Daoy (cell line): Measurements from ENCODE around the gene IFT122. TPM values are rescaled to one million over a fixed set of nuclear protein-coding genes. Genes with fewer than 3 reads are reported as not detected.
"Not testable (repeated sequence)": the region's sequence is repeated elsewhere in the genome, so short reads cannot be mapped to it uniquely, and the experiment has no call there.

Source experiments
- DNase-seq: peaks from one replicate; pipeline ENCODE4 v3.0.0-alpha.2; 2015; ENCODE audit warnings: low read depth
- total RNA-seq: library from RNA; depleted of rRNA; stranded (reverse); fragments of >200 nt; shearing (Covaris generic); gene quantifications from 2 replicates; pipeline ENCODE4 v1.2.3, GENCODE V29; 2014

IFT122 gene
- total RNA-seq, 1 experiment from 2014 or later = 11.1 TPM

- DNase-seq = no peak
Observed at GRCh38 chr3:129473067-129473768, 33.2 kb downstream of the IFT122 start.

DNA sequence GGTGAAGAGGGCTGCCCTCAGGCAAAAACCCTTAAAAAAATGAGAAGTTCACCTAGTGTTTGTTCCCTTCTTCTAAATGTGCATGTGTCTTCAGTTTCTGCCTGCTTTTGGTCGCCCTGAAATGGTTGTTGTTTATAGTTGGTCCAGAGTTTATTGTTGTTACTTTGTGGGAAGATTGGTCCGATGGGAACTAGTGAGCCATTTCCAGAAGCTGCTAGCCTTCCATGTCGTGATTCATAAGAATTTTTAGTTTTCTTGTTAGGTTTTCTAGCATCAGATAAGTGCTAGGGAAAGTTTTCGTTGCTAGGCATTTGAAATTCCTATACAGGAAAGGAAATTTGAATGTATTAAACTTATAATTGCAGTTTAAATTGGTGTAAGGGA, 33.7 kb downstream of the IFT122 start:
- DNase-seq = no peak

DNA sequence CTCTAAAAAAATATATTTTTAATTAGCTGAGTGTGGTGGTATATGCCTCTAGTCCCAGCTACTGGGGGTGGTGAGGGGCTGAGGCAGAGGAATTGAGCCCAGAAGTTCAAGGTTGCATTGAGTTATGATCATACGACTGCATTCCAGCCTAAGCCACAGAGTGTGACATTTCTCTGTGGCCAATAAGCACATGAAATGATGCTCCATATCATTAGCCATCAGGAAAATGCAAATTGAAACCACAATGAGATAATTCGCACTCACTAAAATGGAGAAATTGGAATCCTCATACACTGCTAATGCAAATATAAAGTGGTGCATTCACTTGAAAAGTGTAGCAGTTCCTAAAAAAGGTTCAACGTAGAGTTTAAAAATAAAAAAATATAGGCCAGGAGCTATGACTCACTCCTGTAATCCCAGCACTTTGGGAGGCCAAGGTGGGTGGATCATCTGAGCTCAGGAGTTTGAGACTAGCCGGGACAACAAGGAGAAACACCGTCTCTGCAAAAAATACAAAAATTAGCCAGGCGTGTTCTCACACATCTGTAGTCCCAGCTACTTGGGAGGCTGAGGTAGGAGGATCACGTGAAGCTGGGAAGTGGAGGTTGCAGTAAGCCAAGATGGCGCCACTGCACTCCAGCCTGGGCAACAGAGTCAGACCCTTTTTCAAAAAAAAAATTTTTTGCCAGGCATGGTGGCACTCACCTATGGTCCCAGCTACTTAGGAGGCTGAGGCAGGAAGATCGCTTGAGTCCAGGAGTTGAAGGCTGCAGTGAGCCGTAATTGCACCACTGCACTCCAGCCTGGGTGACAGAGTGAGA, 35.2 kb downstream of the IFT122 start:
- peak; percentile 15 for DNase-seq

- DNase-seq = no peak
Observed at GRCh38 chr3:129475863-129476262, 35.8 kb downstream of the IFT122 start.

DNA sequence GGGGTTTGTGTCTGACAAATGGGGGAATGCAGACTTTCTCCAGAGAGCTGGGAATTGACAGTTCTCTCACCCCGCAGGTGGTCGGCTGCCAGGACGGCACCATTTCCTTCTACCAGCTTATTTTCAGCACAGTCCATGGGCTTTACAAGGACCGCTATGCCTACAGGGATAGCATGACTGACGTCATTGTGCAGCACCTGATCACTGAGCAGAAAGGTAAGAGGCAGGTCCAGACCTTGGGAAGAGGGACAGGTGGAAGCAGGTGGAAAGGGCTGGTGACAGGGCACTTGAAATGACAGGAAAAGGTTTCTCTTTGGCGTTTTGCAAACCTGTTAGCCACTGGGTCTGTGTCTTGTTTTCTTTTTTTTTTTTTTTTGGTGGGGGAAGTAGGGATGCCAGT, 36.6 kb downstream of the IFT122 start:
- DNase-seq = no peak

DNA sequence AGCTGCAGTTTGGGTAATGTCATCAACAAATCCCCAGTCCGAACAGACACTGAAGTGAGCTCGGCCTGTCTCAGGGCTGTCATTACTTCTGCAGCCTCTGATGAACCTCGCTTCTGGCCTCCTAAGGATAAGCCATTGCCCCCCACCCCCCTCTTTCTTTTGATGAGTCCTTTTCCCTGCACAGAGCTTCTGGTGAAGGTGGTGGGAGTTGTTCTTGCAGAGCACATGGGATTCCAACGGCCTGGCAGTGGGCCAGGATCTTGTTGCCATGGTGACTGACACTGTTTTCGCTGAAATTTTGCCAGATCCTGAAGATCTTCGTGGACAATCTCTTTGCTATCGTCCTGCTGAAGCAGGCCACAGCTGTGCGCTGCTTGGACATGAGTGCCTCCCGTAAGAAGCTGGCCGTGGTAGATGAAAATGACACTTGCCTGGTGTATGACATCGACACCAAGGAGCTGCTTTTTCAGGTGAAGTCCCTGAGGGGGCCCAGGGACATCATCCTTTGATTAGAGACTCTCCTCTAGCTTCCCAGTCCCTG, 41.3 kb downstream of the IFT122 start:
- DNase-seq = not testable (repeated sequence)

- DNase-seq = no peak
Observed at GRCh38 chr3:129481766-129482332, 41.8 kb downstream of the IFT122 start.

GRCh38 chr3:129482721-129483120, 42.7 kb downstream of the IFT122 start:
- no peak for DNase-seq

- DNase-seq = no peak
Observed at GRCh38 chr3:129483870-129484269, 43.8 kb downstream of the IFT122 start.

- DNase-seq = not testable (repeated sequence)
Observed at GRCh38 chr3:129485146-129485545, 45.1 kb downstream of the IFT122 start.

- peak; percentile 77 for DNase-seq
Observed at GRCh38 chr3:129485721-129486663, 46.0 kb downstream of the IFT122 start.

GRCh38 chr3:129486664-129487035, 46.6 kb downstream of the IFT122 start:
- no peak for DNase-seq

GRCh38 chr3:129487183-129487867, 47.3 kb downstream of the IFT122 start:
- no peak for DNase-seq

GRCh38 chr3:129487868-129488335, 47.9 kb downstream of the IFT122 start:
- not testable (repeated sequence) for DNase-seq

DNA sequence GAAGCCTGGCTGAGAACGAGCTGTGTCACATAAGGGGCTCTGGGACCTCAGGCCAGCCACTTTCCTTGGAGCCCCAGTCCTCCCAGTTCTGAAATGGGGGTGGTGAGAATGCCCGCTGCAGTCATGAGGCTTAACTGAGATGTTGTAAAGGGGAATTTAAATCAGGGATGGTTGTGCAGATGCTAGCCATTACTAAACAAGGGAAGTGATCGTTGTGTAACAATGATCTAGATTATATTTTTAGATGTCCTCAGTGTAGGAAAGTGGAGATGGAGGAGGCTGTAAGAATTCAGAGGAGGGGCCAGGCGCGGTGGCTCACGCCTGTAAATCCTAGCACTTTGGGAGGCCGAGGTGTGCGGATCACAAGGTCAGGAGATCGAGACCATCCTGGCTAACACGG, 49.2 kb downstream of the IFT122 start:
- not testable (repeated sequence) for DNase-seq

- peak; percentile 89 for DNase-seq
Observed at GRCh38 chr3:129490273-129490675, 50.2 kb downstream of the IFT122 start.

DNA sequence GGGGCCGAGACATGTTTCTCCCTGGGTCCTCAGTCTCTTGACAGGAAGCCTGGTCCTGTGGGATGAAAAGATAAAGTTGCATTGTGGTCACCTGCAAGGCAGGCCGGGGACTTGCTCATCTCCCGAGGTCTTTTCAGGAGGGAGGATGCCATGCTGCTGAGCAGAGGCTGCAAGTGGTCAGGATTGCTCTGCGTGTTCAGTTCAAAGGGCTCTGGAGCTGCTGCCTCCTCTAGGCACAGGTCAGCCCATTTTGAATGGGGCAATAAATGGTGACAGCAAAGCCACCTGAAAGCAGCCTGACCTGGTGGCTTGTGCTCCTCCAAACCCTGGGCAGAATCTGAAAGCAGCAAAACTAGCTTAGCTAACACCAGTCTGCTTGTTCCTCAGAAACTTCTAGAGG, 51.1 kb downstream of the IFT122 start:
- not testable (repeated sequence) for DNase-seq

DNA sequence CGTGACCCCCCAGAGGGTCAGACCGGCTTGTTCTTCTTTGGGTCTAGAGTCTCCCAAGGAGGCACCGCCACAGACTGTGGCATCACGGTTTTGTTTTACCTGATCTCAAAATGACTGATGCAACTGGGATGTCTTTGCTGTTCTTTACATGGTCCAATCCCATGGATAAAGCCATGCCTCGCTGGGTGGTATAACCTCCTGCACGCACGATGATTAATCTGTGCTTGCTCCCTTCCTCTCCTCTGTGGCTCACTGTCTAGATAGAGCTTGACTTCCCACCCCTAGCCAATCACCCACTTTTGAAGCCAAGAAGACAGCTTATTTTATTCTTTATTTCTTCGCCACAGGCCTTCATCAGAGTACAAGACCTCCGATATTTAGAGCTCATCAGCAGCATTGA, 51.8 kb downstream of the IFT122 start:
- DNase-seq = no peak

GRCh38 chr3:129492691-129493090, 52.7 kb downstream of the IFT122 start:
- no peak for DNase-seq

GRCh38 chr3:129493206-129493605, 53.2 kb downstream of the IFT122 start:
- DNase-seq = no peak

GRCh38 chr3:129494499-129494898, 54.5 kb downstream of the IFT122 start:
- DNase-seq = not testable (repeated sequence)
